ENCODE measurements around the gene RASD2.

DNA sequence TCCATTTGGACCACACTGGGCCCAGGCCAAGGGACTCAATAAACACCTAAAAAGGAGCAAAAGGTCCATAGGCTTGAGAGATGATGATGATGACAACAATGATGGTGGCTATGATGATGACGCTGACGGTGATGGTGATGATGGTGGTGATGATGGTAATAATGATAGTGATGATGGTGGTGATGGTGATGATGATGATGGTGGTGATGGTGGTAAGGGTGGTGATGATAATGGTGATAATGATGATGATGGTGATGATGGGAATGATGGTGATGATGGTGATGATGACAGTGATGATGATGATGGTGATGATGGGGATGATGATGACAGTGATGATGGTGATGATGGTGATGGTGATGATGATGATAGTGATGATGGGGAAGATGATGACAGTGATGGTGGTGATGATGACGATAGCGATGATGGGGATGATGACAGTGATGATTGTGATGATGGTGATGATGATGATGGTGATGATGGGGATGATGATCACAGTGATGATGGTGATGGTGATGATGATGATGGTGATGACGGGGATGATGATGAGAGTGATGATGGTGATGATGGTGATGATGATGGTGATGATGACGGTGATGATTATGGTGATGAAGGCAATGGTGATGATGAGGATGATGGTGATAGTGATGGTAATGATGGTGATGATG is 7.1 kb upstream of the RASD2 start:
- TF ChIP-seq, protein P1, sequence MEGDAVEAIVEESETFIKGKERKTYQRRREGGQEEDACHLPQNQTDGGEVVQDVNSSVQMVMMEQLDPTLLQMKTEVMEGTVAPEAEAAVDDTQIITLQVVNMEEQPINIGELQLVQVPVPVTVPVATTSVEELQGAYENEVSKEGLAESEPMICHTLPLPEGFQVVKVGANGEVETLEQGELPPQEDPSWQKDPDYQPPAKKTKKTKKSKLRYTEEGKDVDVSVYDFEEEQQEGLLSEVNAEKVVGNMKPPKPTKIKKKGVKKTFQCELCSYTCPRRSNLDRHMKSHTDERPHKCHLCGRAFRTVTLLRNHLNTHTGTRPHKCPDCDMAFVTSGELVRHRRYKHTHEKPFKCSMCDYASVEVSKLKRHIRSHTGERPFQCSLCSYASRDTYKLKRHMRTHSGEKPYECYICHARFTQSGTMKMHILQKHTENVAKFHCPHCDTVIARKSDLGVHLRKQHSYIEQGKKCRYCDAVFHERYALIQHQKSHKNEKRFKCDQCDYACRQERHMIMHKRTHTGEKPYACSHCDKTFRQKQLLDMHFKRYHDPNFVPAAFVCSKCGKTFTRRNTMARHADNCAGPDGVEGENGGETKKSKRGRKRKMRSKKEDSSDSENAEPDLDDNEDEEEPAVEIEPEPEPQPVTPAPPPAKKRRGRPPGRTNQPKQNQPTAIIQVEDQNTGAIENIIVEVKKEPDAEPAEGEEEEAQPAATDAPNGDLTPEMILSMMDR (IDR thresholded peaks at IDR 0.05 in 4 of 5, conservative IDR thresholded peaks at IDR 0.05 in 1 of 5): no peak
- TF ChIP-seq POLR2A (IDR thresholded peaks at IDR 0.05): no peak

Data from gastrocnemius medialis (tissue), 4 donors.